Measurements from ENCODE around the gene NPHP1.

DNA sequence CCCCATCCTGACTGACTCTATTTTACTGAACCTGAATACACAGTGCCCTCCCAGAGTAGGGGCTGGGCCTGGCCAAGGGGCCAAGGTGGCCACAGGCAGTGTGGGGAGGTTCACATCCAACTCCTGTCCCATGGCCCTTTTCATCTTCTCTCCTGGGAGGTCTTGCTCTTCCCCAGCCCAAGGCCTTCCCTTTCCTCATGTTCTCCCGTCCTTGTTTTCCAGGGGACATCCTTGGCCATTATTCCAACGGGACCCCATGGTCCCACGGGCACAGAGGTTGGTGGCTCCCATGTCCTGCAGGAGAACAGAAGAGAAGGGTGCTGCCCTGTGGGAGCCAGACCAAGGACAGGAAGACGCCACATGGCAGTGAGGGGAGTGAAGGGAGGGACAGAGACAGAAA, 99.6 kb downstream of the NPHP1 start:
- TF ChIP-seq, protein P1, sequence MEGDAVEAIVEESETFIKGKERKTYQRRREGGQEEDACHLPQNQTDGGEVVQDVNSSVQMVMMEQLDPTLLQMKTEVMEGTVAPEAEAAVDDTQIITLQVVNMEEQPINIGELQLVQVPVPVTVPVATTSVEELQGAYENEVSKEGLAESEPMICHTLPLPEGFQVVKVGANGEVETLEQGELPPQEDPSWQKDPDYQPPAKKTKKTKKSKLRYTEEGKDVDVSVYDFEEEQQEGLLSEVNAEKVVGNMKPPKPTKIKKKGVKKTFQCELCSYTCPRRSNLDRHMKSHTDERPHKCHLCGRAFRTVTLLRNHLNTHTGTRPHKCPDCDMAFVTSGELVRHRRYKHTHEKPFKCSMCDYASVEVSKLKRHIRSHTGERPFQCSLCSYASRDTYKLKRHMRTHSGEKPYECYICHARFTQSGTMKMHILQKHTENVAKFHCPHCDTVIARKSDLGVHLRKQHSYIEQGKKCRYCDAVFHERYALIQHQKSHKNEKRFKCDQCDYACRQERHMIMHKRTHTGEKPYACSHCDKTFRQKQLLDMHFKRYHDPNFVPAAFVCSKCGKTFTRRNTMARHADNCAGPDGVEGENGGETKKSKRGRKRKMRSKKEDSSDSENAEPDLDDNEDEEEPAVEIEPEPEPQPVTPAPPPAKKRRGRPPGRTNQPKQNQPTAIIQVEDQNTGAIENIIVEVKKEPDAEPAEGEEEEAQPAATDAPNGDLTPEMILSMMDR (IDR thresholded peaks at IDR 0.05): no peak
- TF ChIP-seq, protein P2, sequence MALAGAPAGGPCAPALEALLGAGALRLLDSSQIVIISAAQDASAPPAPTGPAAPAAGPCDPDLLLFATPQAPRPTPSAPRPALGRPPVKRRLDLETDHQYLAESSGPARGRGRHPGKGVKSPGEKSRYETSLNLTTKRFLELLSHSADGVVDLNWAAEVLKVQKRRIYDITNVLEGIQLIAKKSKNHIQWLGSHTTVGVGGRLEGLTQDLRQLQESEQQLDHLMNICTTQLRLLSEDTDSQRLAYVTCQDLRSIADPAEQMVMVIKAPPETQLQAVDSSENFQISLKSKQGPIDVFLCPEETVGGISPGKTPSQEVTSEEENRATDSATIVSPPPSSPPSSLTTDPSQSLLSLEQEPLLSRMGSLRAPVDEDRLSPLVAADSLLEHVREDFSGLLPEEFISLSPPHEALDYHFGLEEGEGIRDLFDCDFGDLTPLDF (CRISPR knock-in tag; IDR thresholded peaks at IDR 0.05): no peak
